GM10266 (cell line): ENCODE results near the gene NOXO1.

ENCODE experiments used
- DNase-seq: peaks from one replicate; pipeline ENCODE4 v3.0.0; 2012; ENCODE audit errors: extremely low spot score
- CTCF ChIP-seq: IDR thresholded peaks from 2 replicates; pipeline ENCODE4 v1.5.1; 2012; ENCODE audit warnings: mild to moderate bottlenecking, low read depth; ENCODE audit not compliant: control insufficient read depth, insufficient read depth; ENCODE audit errors: missing control alignments

NOXO1 gene

GRCh38 chr16:1992704-1993317 lies 11.5 kb upstream of the NOXO1 start:
- no peak for TF ChIP-seq CTCF
- DNase-seq = no peak

GRCh38 chr16:1991948-1992703 lies 10.9 kb upstream of the NOXO1 start:
- peak; percentile 100 for DNase-seq

GRCh38 chr16:1991588-1991947 lies 10.3 kb upstream of the NOXO1 start:
- TF ChIP-seq CTCF = no peak

More at GRCh38 chr16:1991948-1992703, 10.9 kb upstream of the NOXO1 start:
- TF ChIP-seq CTCF = no peak

GRCh38 chr16:1991135-1991551 lies 9.9 kb upstream of the NOXO1 start:
- peak; percentile 74 for DNase-seq
- no peak for TF ChIP-seq CTCF

More at GRCh38 chr16:1991588-1991947, 10.3 kb upstream of the NOXO1 start:
- DNase-seq = no peak

GRCh38 chr16:1990351-1991134 lies 9.3 kb upstream of the NOXO1 start:
- no peak for TF ChIP-seq CTCF
- peak; percentile 68 for DNase-seq

- no peak for DNase-seq
- TF ChIP-seq CTCF = no peak
These were observed 8.8 kb upstream of the NOXO1 start for GRCh38 chr16:1990101-1990350.
